ENCODE data around the gene CTSF. TPM values are rescaled to one million over a fixed set of nuclear protein-coding genes. Genes with fewer than 3 reads are reported as not detected.
"Not testable (repeated sequence)": the region's sequence is repeated elsewhere in the genome, so short reads cannot be mapped to it uniquely, and the experiment has no call there.

CTSF gene
- total RNA-seq, 4 donors from 2014 or later, result 5.4 to 24.3 (median 21.8) TPM

GRCh38 chr11:66609721-66610617 lies 41.6 kb upstream of the CTSF start:
- Histone ChIP-seq H3K27ac (peak overlapping the region in 1 of 4 donors; percentile 67), H3K9me3 (no peaks in the 10 kb centered on the region), H3K4me3 (no peak overlapping the region), H3K4me1 (peaks cover 0 to 15% (median 3%) of the 10 kb centered on the region in 4 donors), H3K36me3 (peaks cover 0 to 14% (median 0%) of the 10 kb centered on the region in 3 donors), H3K27me3 (no peaks in the 10 kb centered on the region)
- TF ChIP-seq CTCF (IDR thresholded peaks at IDR 0.05) (no peak), POLR2A (IDR thresholded peaks at IDR 0.05) (no peak)
- no peak for DNase-seq

DNA sequence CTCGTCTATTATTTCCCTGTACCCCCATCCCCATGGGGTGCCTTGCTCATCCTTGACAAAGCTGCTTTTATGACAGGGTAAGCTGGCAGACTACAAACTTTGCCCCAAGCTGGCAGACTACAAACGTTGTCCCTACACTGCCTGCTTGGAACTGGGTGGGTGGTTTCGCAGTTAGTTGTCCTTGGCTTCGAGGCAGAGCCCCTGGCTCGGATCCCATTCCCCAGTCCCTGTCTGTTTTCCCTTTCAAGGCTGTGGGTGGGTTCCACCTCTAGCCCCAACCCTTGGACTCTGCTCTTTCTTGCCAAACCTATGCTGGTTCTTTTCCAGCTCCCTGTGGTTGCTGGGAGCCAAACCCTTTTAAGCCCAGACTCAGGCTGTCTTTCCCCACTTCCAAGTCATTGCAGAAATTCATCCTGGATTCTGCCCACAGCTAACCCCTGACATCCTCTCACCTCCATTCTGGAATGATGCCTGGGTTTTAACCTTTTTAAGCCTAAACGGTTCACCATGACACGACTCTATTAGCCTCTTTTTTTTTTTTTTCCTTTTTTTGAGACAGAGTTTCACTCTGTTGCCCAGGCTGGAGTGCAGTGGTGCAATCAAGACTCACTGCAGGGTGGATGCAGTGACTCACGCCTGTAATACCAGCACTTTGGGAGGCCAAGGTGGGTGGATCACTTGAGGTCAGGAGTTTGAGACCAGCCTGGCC lies 38.9 kb upstream of the CTSF start:
- Histone ChIP-seq H3K36me3 (peaks cover 0 to 26% (median 0%) of the 10 kb centered on the region in 3 donors), H3K4me3 (no peak overlapping the region), H3K27ac (peak overlapping the region; percentile 48 to 82 (median 72)), H3K4me1 (peaks cover 0 to 15% (median 3%) of the 10 kb centered on the region in 4 donors), H3K9me3 (no peaks in the 10 kb centered on the region), H3K27me3 (no peaks in the 10 kb centered on the region)
- TF ChIP-seq CTCF (IDR thresholded peaks at IDR 0.05) (no peak), POLR2A (IDR thresholded peaks at IDR 0.05) (no peak)
- DNase-seq, result peak in 2 of 3 donors; percentile 82 to 85

- peaks cover 0 to 26% (median 0%) of the 10 kb centered on the region in 3 donors for H3K36me3 ChIP-seq
- DNase-seq, H3K27me3 ChIP-seq, H3K4me3 ChIP-seq, H3K9me3 ChIP-seq: not testable (repeated sequence)
- H3K27ac ChIP-seq, result peak overlapping the region; percentile 48 to 82 (median 72)
- peaks cover 0 to 15% (median 3%) of the 10 kb centered on the region in 4 donors for H3K4me1 ChIP-seq
These were observed 38.2 kb upstream of the CTSF start for GRCh38 chr11:66606608-66607007.

- H3K27ac ChIP-seq, result no peak overlapping the region
- peaks cover 0 to 15% (median 6%) of the 10 kb centered on the region in 4 donors for H3K4me1 ChIP-seq
- no peak overlapping the region for H3K4me3 ChIP-seq
- no peak for DNase-seq
- no peaks in the 10 kb centered on the region for H3K9me3 ChIP-seq
- peaks cover 0 to 39% (median 0%) of the 10 kb centered on the region in 3 donors for H3K36me3 ChIP-seq
- TF ChIP-seq CTCF (IDR thresholded peaks at IDR 0.05), result no peak
- no peak for TF ChIP-seq POLR2A (IDR thresholded peaks at IDR 0.05)
- no peaks in the 10 kb centered on the region for H3K27me3 ChIP-seq
These were observed 35.7 kb upstream of the CTSF start for GRCh38 chr11:66604155-66604554.

GRCh38 chr11:66603072-66603471 lies 34.7 kb upstream of the CTSF start:
- Histone ChIP-seq H3K36me3 (peaks cover 0 to 43% (median 0%) of the 10 kb centered on the region in 3 donors), H3K4me1 (peaks cover 0 to 11% (median 5%) of the 10 kb centered on the region in 4 donors), H3K27ac (no peak overlapping the region), H3K27me3 (no peaks in the 10 kb centered on the region), H3K9me3 (no peaks in the 10 kb centered on the region), H3K4me3 (no peak overlapping the region)
- no peak for TF ChIP-seq CTCF (IDR thresholded peaks at IDR 0.05)
- TF ChIP-seq POLR2A (IDR thresholded peaks at IDR 0.05), result no peak
- DNase-seq, result no peak
